ENCODE measurements around the gene PIK3CG.
"Not testable (repeated sequence)": the region's sequence is repeated elsewhere in the genome, so short reads cannot be mapped to it uniquely, and the experiment has no call there.

The PIK3CG gene

DNA sequence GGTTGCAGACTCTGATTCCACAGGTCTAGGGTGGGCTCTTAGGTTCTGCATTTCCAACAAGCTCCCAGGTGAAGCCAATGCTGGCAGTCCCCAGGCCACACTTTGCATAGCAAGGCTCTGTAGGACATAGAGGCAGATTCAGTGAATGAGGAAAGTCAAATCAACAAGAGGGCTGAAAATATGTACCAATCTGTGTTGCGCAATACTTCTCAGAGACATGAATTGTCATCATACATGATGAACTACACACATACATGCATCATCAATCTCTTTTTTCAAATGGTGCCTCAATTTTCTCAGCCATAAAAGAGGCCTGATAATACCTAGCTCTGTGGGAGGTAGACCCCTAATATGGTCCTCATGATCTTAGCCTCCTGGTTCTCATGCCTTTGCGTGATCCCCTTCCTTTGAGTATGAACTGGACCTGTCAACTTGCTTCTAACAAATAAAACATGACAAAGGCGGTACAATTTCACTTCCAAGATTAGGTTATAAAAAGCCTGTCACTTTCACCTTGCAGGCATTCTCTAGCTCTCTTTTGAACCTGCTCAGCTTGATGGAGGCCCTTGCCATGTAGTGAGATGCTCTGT, 49.0 kb downstream of the PIK3CG start:
- H3K4me3 ChIP-seq (replicated peaks in 1 of 2; ENCODE audit: low read depth in 2 of 2, low read length in 2 of 2): no peak overlapping the region
- DNase-seq (ENCODE audit: low read depth in 2 of 2): no peak
- TF ChIP-seq, protein P1, sequence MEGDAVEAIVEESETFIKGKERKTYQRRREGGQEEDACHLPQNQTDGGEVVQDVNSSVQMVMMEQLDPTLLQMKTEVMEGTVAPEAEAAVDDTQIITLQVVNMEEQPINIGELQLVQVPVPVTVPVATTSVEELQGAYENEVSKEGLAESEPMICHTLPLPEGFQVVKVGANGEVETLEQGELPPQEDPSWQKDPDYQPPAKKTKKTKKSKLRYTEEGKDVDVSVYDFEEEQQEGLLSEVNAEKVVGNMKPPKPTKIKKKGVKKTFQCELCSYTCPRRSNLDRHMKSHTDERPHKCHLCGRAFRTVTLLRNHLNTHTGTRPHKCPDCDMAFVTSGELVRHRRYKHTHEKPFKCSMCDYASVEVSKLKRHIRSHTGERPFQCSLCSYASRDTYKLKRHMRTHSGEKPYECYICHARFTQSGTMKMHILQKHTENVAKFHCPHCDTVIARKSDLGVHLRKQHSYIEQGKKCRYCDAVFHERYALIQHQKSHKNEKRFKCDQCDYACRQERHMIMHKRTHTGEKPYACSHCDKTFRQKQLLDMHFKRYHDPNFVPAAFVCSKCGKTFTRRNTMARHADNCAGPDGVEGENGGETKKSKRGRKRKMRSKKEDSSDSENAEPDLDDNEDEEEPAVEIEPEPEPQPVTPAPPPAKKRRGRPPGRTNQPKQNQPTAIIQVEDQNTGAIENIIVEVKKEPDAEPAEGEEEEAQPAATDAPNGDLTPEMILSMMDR (IDR thresholded peaks at IDR 0.05; ENCODE audit: low read depth, low read length): no peak

DNA sequence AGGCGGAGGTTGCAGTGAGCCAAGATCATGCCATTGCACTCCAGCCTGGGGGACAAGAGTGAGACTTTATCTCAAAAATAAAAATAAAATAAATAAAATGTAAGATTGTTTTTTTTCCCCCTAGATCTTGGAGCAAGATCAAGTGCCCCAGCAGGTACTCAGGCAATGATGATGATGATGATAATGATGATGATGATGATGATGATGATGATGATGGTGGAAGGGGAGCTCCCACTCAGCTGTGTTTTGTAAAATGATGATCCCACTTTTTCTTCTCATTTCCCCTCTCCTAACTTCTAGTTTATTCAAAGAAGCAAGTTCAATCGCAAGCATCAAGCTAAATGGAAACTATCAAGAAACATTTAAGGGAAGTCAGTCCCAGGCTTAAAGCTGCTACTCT, 50.3 kb downstream of the PIK3CG start:
- H3K4me3 ChIP-seq (replicated peaks in 1 of 2; ENCODE audit: low read depth in 2 of 2, low read length in 2 of 2): no peak overlapping the region
- TF ChIP-seq, protein P1 (IDR thresholded peaks at IDR 0.05; ENCODE audit: low read depth, low read length): no peak
- no peak for DNase-seq (ENCODE audit: low read depth in 2 of 2)

DNA sequence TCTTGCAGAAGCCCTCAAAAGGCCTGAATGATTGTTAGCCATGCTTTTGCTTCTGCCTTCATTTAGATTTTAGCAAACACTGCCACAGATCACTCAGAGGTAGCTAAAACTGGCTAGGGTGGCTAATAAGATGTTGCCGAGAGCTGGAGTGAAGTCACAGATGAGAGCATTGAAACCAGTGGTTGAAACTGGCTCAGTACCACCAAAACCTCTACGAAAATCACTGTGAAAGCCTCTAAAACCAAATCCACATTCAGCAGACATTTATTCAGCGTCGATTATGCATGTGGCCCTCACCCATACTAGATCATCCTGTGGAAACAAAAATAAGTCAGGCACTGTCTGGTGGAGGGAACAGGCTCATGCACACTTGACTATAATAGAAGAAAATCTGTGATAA, 50.8 kb downstream of the PIK3CG start:
- H3K4me3 ChIP-seq (replicated peaks in 1 of 2; ENCODE audit: low read depth in 2 of 2, low read length in 2 of 2): no peak overlapping the region
- TF ChIP-seq, protein P1 (IDR thresholded peaks at IDR 0.05; ENCODE audit: low read depth, low read length): no peak
- DNase-seq (ENCODE audit: low read depth in 2 of 2): no peak

DNA sequence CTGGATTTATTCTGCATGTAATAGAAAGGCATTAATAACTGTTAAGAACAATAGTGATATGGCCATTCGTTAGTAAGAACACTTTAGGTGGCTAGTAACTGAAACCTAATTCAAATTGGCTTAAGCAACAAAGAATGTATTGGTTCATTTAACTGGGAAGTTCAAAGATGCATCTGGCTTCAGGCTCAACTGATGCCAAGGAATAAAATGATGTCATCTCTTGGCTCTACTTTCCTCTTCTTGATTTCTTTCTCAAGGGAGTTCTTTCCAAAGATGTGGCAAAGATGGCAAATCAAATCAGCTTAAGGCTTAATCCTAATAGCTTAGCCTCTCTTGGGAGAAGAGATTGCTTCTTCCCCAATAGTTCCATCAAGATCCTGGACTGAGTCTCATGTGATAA, 51.6 kb downstream of the PIK3CG start:
- TF ChIP-seq, protein P1 (IDR thresholded peaks at IDR 0.05; ENCODE audit: low read depth, low read length): no peak
- no peak overlapping the region for H3K4me3 ChIP-seq (replicated peaks in 1 of 2; ENCODE audit: low read depth in 2 of 2, low read length in 2 of 2)
- DNase-seq (ENCODE audit: low read depth in 2 of 2): no peak

DNA sequence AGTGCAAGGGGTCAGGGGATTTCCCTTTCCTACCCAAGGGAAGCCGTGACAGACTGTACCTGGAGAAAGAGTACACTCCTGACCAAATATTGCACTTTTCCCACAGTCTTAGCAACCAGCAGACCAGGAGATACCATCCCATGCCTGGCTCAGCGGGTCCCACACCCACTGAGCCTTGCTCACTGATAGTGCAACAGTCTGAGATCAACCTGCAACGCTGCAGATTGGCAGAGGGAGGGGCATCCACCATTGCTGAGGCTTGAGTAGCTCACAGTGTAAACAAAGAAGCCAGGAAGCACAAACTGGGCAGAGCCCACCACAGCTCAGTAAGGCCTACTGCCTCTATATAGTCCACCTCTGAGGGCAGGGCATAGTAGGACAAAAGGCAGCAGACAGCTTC, 53.9 kb downstream of the PIK3CG start:
- H3K4me3 ChIP-seq (replicated peaks in 1 of 2; ENCODE audit: low read depth in 2 of 2, low read length in 2 of 2): no peak overlapping the region
- no peak for DNase-seq (ENCODE audit: low read depth in 2 of 2)
- TF ChIP-seq, protein P1 (IDR thresholded peaks at IDR 0.05; ENCODE audit: low read depth, low read length): no peak

DNA sequence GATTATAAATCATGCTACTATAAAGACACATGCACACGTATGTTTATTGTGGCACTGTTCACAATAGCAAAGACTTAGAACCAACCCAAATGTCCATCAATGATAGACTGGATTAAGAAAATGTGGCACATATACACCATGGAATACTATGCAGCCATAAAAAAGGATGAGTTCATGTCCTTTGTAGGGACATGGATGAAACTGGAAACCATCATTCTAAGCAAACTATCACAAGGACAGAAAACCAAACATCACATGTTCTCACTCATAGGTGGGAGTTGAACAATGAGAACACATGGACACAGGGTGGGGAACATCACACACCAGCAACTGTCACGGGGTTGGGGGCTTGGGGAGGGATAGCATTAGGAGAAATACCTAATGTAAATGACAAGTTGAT, 59.4 kb downstream of the PIK3CG start:
- not testable (repeated sequence) for H3K4me3 ChIP-seq (replicated peaks in 1 of 2; ENCODE audit: low read depth in 2 of 2, low read length in 2 of 2); DNase-seq (ENCODE audit: low read depth in 2 of 2)

DNA sequence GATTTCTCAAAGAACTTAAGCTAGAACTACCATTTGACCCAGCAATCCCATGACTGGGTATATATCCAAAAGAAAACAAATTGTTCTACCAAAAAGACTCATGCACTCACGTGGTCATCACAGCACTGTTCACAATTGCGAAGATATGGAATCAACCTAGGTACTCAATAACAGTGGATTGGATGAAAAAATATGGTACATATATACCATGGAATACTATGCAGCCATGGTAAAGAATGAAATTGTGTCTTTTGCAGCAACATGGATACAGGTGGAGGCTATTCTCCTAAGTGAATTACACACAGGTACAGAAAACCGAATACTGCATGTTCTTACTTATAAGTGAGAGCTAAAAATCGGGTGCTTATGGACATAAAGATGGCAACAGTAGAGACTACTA, 61.8 kb downstream of the PIK3CG start:
- TF ChIP-seq, protein P1 (IDR thresholded peaks at IDR 0.05; ENCODE audit: low read depth, low read length): no peak

More for the DNA sequence above, 61.8 kb downstream of the PIK3CG start:
- no peak overlapping the region for H3K4me3 ChIP-seq (replicated peaks in 1 of 2; ENCODE audit: low read depth in 2 of 2, low read length in 2 of 2)
- no peak for DNase-seq (ENCODE audit: low read depth in 2 of 2)

All from cardiac fibroblast (primary cell).